Gastroesophageal sphincter (tissue), 3 donors: ENCODE data around the gene TTN.

Experiments used
- CTCF ChIP-seq, 4 experiments: fragments of 200-600 bp in 2 of 4; fragments of 450-650 bp in 2 of 4; sonication (generic) in 1 of 4; IDR thresholded peaks; one replicate each; pipeline ENCODE4 v1.5.1; 2017 to 2019; ENCODE audit warnings: antibody characterized with exemption in 4 of 4, mild to moderate bottlenecking in 2 of 4, moderate library complexity in 2 of 4
- EP300 ChIP-seq: sonication (generic); formaldehyde crosslinking; IDR thresholded peaks from one replicate; pipeline ENCODE4 v1.6.1; 2017; ENCODE audit warnings: antibody characterized with exemption, mild to moderate bottlenecking

GRCh38 chr2:178527592-178527991 lies 279.6 kb downstream of the TTN start:
- no peak for TF ChIP-seq CTCF (IDR thresholded peaks at IDR 0.05)
- no peak for TF ChIP-seq EP300
